Measurements from ENCODE around the gene DPH7.
"Not testable (repeated sequence)": the region's sequence is repeated elsewhere in the genome, so short reads cannot be mapped to it uniquely, and the experiment has no call there.

Gene DPH7

DNA sequence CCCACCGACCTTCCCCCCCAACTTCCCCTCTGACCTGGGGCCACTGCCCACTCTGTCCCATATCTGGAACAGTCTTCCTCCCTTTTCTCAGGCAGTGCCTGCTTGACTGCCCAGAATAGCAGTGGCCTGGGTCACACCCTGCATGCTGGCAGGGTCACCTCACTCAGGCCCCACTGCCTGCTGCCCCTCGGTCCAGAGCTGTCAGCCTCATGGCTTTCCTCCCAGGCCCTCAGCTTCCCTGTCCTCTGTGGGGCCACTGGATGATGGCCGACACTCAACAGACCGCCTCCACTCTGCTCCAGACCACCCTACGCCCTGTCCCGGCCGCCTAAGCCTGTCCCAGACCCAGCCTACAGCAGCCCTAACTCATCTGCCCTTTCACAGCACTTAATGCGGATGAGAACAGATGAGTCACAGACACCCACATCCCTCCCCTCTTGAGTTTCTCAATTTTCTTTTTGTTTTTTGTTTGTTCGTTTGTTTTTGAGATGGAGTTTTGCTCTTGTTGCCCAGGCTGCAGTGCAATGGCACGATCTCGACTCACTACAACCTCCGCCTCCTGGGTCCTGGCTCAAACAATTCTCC is 34.5 kb downstream of the DPH7 start:
- no peak for TF ChIP-seq ZFP30 (CRISPR knock-in tag; IDR thresholded peaks at IDR 0.05)
- TF ChIP-seq TCF4 (CRISPR knock-in tag; IDR thresholded peaks at IDR 0.05; ENCODE audit: borderline replicate concordance), result no peak
- TF ChIP-seq CSDC2 (CRISPR knock-in tag; IDR thresholded peaks at IDR 0.05), result no peak
- no peak for TF ChIP-seq ZC3H10 (CRISPR knock-in tag; IDR thresholded peaks at IDR 0.05)
- TF ChIP-seq OSR1 (CRISPR knock-in tag; IDR thresholded peaks at IDR 0.05), result no peak
- no peak for TF ChIP-seq ESRRG (CRISPR knock-in tag; IDR thresholded peaks at IDR 0.05)
- TF ChIP-seq ZNF8 (CRISPR knock-in tag; IDR thresholded peaks at IDR 0.05), result no peak
- no peak for ATAC-seq

DNA sequence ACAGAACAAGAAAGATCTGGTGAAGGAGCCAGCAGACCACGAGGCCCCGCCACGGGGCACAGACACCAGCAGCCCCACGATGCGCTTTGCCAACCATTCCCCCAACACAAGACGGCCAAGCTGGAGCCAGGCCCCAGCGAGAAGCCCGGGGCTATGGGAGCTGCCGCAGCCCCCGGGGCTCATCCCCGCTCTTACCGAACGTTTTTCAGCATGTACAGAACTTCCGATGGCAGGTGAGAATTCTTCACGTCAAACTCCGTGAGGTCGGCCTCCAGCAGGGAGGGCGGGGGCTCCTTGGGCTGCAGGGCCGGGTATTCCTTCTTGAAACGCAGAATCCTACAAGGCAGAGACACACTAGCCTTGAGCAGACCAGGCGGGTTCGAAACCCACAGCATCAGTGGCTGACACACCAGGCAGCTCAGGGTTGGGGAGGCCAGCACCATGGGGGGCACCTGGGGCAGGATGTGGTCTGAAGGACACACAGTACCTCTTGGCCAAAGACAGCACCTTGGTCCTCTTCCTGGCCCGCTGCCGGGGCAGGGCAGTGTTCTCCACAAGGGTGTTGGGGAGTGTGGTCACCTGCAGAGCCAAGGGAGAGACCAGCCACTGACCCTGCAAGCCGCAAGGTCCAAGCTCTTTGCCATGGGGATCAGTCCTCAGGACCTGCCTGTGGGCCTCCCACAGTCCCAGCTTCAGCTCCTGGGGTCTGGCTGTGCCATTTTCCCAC is 35.3 kb downstream of the DPH7 start:
- TF ChIP-seq TCF4 (CRISPR knock-in tag; IDR thresholded peaks at IDR 0.05; ENCODE audit: borderline replicate concordance), result no peak
- TF ChIP-seq ZC3H10 (CRISPR knock-in tag; IDR thresholded peaks at IDR 0.05), result no peak
- TF ChIP-seq ZFP30 (CRISPR knock-in tag; IDR thresholded peaks at IDR 0.05), result no peak
- no peak for TF ChIP-seq CSDC2 (CRISPR knock-in tag; IDR thresholded peaks at IDR 0.05)
- TF ChIP-seq SNAI2 (CRISPR knock-in tag; IDR thresholded peaks at IDR 0.05), result no peak
- no peak for TF ChIP-seq GLIS3 (CRISPR knock-in tag; IDR thresholded peaks at IDR 0.05)
- TF ChIP-seq, protein P1, sequence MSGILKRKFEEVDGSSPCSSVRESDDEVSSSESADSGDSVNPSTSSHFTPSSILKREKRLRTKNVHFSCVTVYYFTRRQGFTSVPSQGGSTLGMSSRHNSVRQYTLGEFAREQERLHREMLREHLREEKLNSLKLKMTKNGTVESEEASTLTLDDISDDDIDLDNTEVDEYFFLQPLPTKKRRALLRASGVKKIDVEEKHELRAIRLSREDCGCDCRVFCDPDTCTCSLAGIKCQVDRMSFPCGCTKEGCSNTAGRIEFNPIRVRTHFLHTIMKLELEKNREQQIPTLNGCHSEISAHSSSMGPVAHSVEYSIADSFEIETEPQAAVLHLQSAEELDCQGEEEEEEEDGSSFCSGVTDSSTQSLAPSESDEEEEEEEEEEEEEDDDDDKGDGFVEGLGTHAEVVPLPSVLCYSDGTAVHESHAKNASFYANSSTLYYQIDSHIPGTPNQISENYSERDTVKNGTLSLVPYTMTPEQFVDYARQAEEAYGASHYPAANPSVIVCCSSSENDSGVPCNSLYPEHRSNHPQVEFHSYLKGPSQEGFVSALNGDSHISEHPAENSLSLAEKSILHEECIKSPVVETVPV (CRISPR knock-in tag; IDR thresholded peaks at IDR 0.05), result no peak
- no peak for TF ChIP-seq ZNF70 (CRISPR knock-in tag; IDR thresholded peaks at IDR 0.05)
- TF ChIP-seq, protein P2, sequence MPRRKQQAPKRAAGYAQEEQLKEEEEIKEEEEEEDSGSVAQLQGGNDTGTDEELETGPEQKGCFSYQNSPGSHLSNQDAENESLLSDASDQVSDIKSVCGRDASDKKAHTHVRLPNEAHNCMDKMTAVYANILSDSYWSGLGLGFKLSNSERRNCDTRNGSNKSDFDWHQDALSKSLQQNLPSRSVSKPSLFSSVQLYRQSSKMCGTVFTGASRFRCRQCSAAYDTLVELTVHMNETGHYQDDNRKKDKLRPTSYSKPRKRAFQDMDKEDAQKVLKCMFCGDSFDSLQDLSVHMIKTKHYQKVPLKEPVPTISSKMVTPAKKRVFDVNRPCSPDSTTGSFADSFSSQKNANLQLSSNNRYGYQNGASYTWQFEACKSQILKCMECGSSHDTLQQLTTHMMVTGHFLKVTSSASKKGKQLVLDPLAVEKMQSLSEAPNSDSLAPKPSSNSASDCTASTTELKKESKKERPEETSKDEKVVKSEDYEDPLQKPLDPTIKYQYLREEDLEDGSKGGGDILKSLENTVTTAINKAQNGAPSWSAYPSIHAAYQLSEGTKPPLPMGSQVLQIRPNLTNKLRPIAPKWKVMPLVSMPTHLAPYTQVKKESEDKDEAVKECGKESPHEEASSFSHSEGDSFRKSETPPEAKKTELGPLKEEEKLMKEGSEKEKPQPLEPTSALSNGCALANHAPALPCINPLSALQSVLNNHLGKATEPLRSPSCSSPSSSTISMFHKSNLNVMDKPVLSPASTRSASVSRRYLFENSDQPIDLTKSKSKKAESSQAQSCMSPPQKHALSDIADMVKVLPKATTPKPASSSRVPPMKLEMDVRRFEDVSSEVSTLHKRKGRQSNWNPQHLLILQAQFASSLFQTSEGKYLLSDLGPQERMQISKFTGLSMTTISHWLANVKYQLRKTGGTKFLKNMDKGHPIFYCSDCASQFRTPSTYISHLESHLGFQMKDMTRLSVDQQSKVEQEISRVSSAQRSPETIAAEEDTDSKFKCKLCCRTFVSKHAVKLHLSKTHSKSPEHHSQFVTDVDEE (CRISPR knock-in tag; IDR thresholded peaks at IDR 0.05), result no peak
- TF ChIP-seq ARNTL (CRISPR knock-in tag; IDR thresholded peaks at IDR 0.05; ENCODE audit: borderline replicate concordance, low read depth), result no peak
- no peak for ATAC-seq

DNA sequence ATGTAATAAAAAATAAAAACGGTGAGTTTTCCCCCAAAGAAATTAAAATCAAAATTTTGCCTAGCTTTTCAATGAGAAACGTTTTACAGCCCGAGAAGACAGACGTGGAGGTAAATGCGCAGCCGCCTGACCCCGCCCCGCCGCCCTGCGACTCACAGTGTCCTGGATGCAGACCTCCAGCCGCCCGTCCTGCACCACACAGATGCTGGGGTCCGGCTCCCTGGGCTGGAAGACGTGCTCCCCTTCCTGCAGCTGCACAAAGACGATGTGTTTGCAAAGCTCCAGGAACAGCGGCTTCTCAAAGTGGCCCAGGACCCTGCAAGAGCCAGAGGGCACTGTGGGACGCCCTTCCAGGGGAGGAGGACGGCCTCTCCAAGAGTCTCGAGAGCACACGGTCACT is 36.2 kb downstream of the DPH7 start:
- TF ChIP-seq GLIS3 (CRISPR knock-in tag; IDR thresholded peaks at IDR 0.05), result no peak
- TF ChIP-seq PATZ1 (CRISPR knock-in tag; IDR thresholded peaks at IDR 0.05; ENCODE audit: borderline replicate concordance), result no peak
- ATAC-seq, result no peak

DNA sequence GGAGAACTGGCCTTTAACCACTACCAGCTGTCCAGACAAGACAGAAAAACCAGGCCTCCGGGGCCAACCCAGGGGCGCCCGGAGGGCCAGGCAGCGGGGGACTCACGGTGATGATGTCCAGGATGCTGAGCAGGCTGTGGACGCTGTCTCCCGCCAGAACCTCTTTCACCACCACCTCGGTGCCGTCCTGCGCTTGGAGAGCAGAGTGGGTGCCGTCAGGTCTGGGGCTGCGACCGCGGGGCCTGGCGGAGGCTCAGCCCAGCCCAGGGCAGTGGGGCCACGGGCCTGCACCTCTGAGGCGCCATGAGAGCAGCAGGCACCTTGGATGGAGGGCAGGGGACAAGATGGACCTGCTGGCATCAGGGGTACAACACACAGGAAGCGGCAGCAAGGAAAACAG is 38.2 kb downstream of the DPH7 start:
- ATAC-seq, result no peak
- TF ChIP-seq PPARA (CRISPR knock-in tag; IDR thresholded peaks at IDR 0.05; ENCODE audit: borderline replicate concordance), result no peak

GRCh38 chr9:137538058-137538457 is 40.7 kb downstream of the DPH7 start:
- TF ChIP-seq SNAI2 (CRISPR knock-in tag; IDR thresholded peaks at IDR 0.05), result no peak
- TF ChIP-seq ZNF70 (CRISPR knock-in tag; IDR thresholded peaks at IDR 0.05), result no peak
- no peak for TF ChIP-seq POU6F1 (CRISPR knock-in tag; IDR thresholded peaks at IDR 0.05; ENCODE audit: borderline replicate concordance, low read depth)
- TF ChIP-seq GLIS3 (CRISPR knock-in tag; IDR thresholded peaks at IDR 0.05), result no peak
- TF ChIP-seq, protein P1 (CRISPR knock-in tag; IDR thresholded peaks at IDR 0.05), result no peak
- no peak for TF ChIP-seq ZFP3 (CRISPR knock-in tag; IDR thresholded peaks at IDR 0.05)
- no peak for TF ChIP-seq RARB (CRISPR knock-in tag; IDR thresholded peaks at IDR 0.05)
- no peak for TF ChIP-seq OSR1 (CRISPR knock-in tag; IDR thresholded peaks at IDR 0.05)
- no peak for TF ChIP-seq ZNF8 (CRISPR knock-in tag; IDR thresholded peaks at IDR 0.05)
- TF ChIP-seq, protein P2 (CRISPR knock-in tag; IDR thresholded peaks at IDR 0.05), result no peak
- TF ChIP-seq ARNTL (CRISPR knock-in tag; IDR thresholded peaks at IDR 0.05; ENCODE audit: borderline replicate concordance, low read depth), result no peak
- TF ChIP-seq PPARA (CRISPR knock-in tag; IDR thresholded peaks at IDR 0.05; ENCODE audit: borderline replicate concordance), result no peak
- ATAC-seq, result no peak

- not testable (repeated sequence) for ATAC-seq
These were observed 42.1 kb downstream of the DPH7 start for GRCh38 chr9:137536594-137537131.
